OCI-LY1 (cell line): ENCODE results near the gene C19orf67.

Source experiments
- H2AFZ ChIP-seq: fragments of 200-600 bp; sonication (generic), shearing (Covaris generic); 2 replicates; pipeline ENCODE4 v1.6.0; 2014; ENCODE audit warnings: antibody characterized with exemption, mild to moderate bottlenecking, low read length
- H3F3A ChIP-seq: fragments of 200-600 bp; sonication (generic), shearing (Covaris generic); 2 replicates; pipeline ENCODE4 v1.6.0; 2014; ENCODE audit warnings: mild to moderate bottlenecking, antibody characterized with exemption, low read length, moderate library complexity; ENCODE audit not compliant: insufficient read depth
- H3K27ac ChIP-seq: fragments of 200-600 bp; sonication (generic); 2 replicates; pipeline ENCODE4 v1.5.1; 2014; ENCODE audit warnings: low read length, mixed run types, mild to moderate bottlenecking, low read depth; ENCODE audit not compliant: poor library complexity, severe bottlenecking
- H3K27me3 ChIP-seq: fragments of 200-600 bp; sonication (generic); 2 replicates; pipeline ENCODE4 v1.6.0; 2014; ENCODE audit warnings: antibody characterized with exemption, mild to moderate bottlenecking, low read length, moderate library complexity; ENCODE audit not compliant: insufficient read depth
- H3K36me3 ChIP-seq: fragments of 200-600 bp; sonication (generic); 2 replicates; pipeline ENCODE4 v1.6.1; 2014; ENCODE audit warnings: mild to moderate bottlenecking, antibody characterized with exemption, low read length, moderate library complexity, mixed read lengths; ENCODE audit not compliant: insufficient read depth
- H3K4me1 ChIP-seq: fragments of 200-600 bp; sonication (generic); 2 replicates; pipeline ENCODE4 v1.5.1; 2014; ENCODE audit warnings: mild to moderate bottlenecking, low read length, moderate library complexity; ENCODE audit not compliant: insufficient read depth, severe bottlenecking
- H3K4me2 ChIP-seq: fragments of 200-600 bp; sonication (generic), shearing (Covaris generic); 2 replicates; pipeline ENCODE4 v1.6.1; 2014; ENCODE audit warnings: low read length
- H3K4me3 ChIP-seq: fragments of 200-600 bp; sonication (generic); 2 replicates; pipeline ENCODE4 v1.5.1; 2014; ENCODE audit warnings: low read length, low read depth, mild to moderate bottlenecking, mixed read lengths; ENCODE audit not compliant: poor library complexity, severe bottlenecking
- H3K79me2 ChIP-seq: fragments of 200-600 bp; shearing (Covaris generic); 2 replicates; pipeline ENCODE4 v1.6.1; 2016; ENCODE audit warnings: mixed run types, low read length, mixed read lengths; ENCODE audit not compliant: insufficient read depth
- H3K9ac ChIP-seq: fragments of 200-600 bp; sonication (generic), shearing (Covaris generic); 2 replicates; pipeline ENCODE4 v1.6.1; 2014; ENCODE audit warnings: mild to moderate bottlenecking, low read length, mixed read lengths
- H3K9me2 ChIP-seq: fragments of 200-600 bp; sonication (generic), shearing (Covaris generic); 2 replicates; pipeline ENCODE4 v1.6.1; 2014; ENCODE audit warnings: low read depth, mild to moderate bottlenecking, low read length, mixed read lengths
- H3K9me3 ChIP-seq: fragments of 200-600 bp; shearing (Covaris generic); 2 replicates; pipeline ENCODE4 v1.6.1; 2014; ENCODE audit warnings: low read length, mixed read lengths
- H4K20me1 ChIP-seq: fragments of 200-600 bp; sonication (generic), shearing (Covaris generic); 2 replicates; pipeline ENCODE4 v1.6.0; 2016; ENCODE audit warnings: mild to moderate bottlenecking, low read length; ENCODE audit not compliant: insufficient read depth
- EZH2 ChIP-seq: fragments of 200-600 bp; sonication (generic), shearing (Covaris generic); IDR thresholded peaks from 2 replicates; pipeline ENCODE4 v1.8.0; 2017; ENCODE audit warnings: borderline replicate concordance, mixed run types, mild to moderate bottlenecking, antibody characterized with exemption, low read length, moderate library complexity, mixed read lengths
- TF ChIP-seq, protein P1 (sequence below): fragments of 200-600 bp; sonication (generic), shearing (Covaris generic); IDR thresholded peaks from 2 replicates; pipeline ENCODE4 v1.5.1; 2017; ENCODE audit warnings: mild to moderate bottlenecking, antibody characterized with exemption, low read length, moderate library complexity, mixed read lengths

The C19orf67 gene

GRCh38 chr19:14061751-14062557, 23.6 kb downstream of the C19orf67 start, which contains the start of gene PALM3:
Gene PALM3 (minus strand): TSS chr19:14062076. CDS start chr19:14061980, 96 bp downstream.
- Histone ChIP-seq H3K36me3 (no peaks in the 10 kb centered on the region), H2AFZ (no peak within 1 kb of the TSS), H4K20me1 (no peaks in the 10 kb centered on the region), H3F3A (no peaks in the 10 kb centered on the region), H3K27ac (no peak within 1 kb of the TSS), H3K27me3 (peaks cover 5% of the 10 kb centered on the region; the same call in 1 of the 2 replicates), H3K4me1 (no peaks in the 10 kb centered on the region), H3K79me2 (no peaks in the 10 kb centered on the region), H3K9ac (no peak within 1 kb of the TSS), H3K9me3 (no peaks in the 10 kb centered on the region), H3K9me2 (no peaks in the 10 kb centered on the region), H3K4me3 (no peak within 1 kb of the TSS), H3K4me2 (no peak within 1 kb of the TSS)
- TF ChIP-seq, protein P1, sequence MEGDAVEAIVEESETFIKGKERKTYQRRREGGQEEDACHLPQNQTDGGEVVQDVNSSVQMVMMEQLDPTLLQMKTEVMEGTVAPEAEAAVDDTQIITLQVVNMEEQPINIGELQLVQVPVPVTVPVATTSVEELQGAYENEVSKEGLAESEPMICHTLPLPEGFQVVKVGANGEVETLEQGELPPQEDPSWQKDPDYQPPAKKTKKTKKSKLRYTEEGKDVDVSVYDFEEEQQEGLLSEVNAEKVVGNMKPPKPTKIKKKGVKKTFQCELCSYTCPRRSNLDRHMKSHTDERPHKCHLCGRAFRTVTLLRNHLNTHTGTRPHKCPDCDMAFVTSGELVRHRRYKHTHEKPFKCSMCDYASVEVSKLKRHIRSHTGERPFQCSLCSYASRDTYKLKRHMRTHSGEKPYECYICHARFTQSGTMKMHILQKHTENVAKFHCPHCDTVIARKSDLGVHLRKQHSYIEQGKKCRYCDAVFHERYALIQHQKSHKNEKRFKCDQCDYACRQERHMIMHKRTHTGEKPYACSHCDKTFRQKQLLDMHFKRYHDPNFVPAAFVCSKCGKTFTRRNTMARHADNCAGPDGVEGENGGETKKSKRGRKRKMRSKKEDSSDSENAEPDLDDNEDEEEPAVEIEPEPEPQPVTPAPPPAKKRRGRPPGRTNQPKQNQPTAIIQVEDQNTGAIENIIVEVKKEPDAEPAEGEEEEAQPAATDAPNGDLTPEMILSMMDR = no peak
- TF ChIP-seq EZH2 = no peak

DNA sequence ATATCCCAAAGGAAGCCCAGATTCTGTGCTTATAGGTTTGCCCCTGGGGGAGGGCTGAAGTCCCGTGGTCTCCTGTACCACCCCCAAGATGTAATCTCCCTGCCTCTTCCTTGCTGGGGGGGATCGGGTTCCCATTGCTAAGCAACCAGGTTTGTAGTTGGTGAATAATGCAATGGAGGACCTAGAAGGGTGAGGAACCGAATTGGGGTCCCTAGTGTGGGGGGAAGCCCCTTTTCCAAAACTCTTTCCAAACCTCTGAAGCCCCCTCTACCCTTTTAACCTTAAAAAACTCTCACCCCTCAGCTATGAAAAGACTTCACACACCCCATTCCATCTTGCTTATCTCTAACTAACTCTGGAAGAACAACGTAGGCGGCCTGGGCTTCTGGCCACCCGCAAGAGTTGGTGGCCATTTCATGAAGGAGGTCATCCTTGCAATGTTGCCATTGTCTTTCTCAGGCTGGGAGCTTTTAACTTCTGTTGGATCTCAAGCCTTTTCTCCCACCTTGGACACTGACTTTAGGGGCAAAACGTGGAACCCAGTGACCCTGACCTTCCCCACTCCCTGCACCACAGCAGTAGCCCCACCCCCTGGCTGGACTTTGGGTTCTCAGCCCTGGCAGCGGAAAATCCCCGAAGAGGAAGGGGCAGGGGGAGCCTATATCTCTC, 24.4 kb downstream of the C19orf67 start:
- H3K4me3 ChIP-seq = no peak overlapping the region

GRCh38 chr19:14059652-14060155, 25.9 kb downstream of the C19orf67 start:
- Histone ChIP-seq H3K27ac (no peak overlapping the region), H3K4me3 (no peak overlapping the region)
- TF ChIP-seq, protein P1 = no peak
- no peak for TF ChIP-seq EZH2

More for the DNA sequence above, 24.4 kb downstream of the C19orf67 start:
- H3K27me3 ChIP-seq = peaks cover 5% of the 10 kb centered on the region; the same call in 1 of the 2 replicates
- no peaks in the 10 kb centered on the region for H4K20me1 ChIP-seq
- H3K4me2 ChIP-seq = no peak overlapping the region
- no peak overlapping the region for H3K9ac ChIP-seq
- H3K27ac ChIP-seq = no peak overlapping the region
- no peaks in the 10 kb centered on the region for H3K9me3 ChIP-seq
- TF ChIP-seq, protein P1 = no peak
- TF ChIP-seq EZH2 = no peak
- H3K9me2 ChIP-seq = no peaks in the 10 kb centered on the region
- no peaks in the 10 kb centered on the region for H3K4me1 ChIP-seq
- H3F3A ChIP-seq = no peaks in the 10 kb centered on the region
- H2AFZ ChIP-seq = no peak overlapping the region
- H3K36me3 ChIP-seq = no peaks in the 10 kb centered on the region
- H3K79me2 ChIP-seq = no peaks in the 10 kb centered on the region

More at GRCh38 chr19:14059652-14060155, 25.9 kb downstream of the C19orf67 start:
- H3K9ac ChIP-seq = no peak overlapping the region
- no peaks in the 10 kb centered on the region for H4K20me1 ChIP-seq
- H3K4me2 ChIP-seq = no peak overlapping the region
- no peaks in the 10 kb centered on the region for H3F3A ChIP-seq
- peaks cover 5% of the 10 kb centered on the region; the same call in 1 of the 2 replicates for H3K27me3 ChIP-seq
- H3K9me2 ChIP-seq = no peaks in the 10 kb centered on the region
- H2AFZ ChIP-seq = no peak overlapping the region
- H3K4me1 ChIP-seq = no peaks in the 10 kb centered on the region
- H3K36me3 ChIP-seq = no peaks in the 10 kb centered on the region
- no peaks in the 10 kb centered on the region for H3K9me3 ChIP-seq
- no peaks in the 10 kb centered on the region for H3K79me2 ChIP-seq
